HUES48 (cell line): ENCODE data around the gene PSD2.

ENCODE experiments used
- H3K27ac ChIP-seq: one replicate; pipeline ENCODE4 v1.7.0; 2013; ENCODE audit warnings: low read depth, low read length, inconsistent platforms
- H3K27me3 ChIP-seq: 2 replicates; pipeline ENCODE4 v1.6.1; 2013; ENCODE audit warnings: mild to moderate bottlenecking, low read length; ENCODE audit not compliant: control insufficient read depth, insufficient read depth
- H3K36me3 ChIP-seq: 2 replicates; pipeline ENCODE4 v1.6.1; 2013; ENCODE audit warnings: low read length; ENCODE audit not compliant: control insufficient read depth, insufficient read depth
- H3K4me1 ChIP-seq: 2 replicates; pipeline ENCODE4 v1.6.1; 2013; ENCODE audit warnings: mild to moderate bottlenecking, low read length; ENCODE audit not compliant: control insufficient read depth, insufficient read depth
- H3K4me3 ChIP-seq: 2 replicates; pipeline ENCODE4 v1.5.1; 2013; ENCODE audit warnings: mild to moderate bottlenecking, low read depth, low read length
- H3K9ac ChIP-seq: 2 replicates; pipeline ENCODE4 v1.6.1; 2013; ENCODE audit warnings: mild to moderate bottlenecking, low read depth, low read length, moderate library complexity
- H3K9me3 ChIP-seq: 2 replicates; pipeline ENCODE4 v1.6.1; 2013; ENCODE audit warnings: low read length; ENCODE audit not compliant: control insufficient read depth, insufficient read depth

Gene PSD2

DNA sequence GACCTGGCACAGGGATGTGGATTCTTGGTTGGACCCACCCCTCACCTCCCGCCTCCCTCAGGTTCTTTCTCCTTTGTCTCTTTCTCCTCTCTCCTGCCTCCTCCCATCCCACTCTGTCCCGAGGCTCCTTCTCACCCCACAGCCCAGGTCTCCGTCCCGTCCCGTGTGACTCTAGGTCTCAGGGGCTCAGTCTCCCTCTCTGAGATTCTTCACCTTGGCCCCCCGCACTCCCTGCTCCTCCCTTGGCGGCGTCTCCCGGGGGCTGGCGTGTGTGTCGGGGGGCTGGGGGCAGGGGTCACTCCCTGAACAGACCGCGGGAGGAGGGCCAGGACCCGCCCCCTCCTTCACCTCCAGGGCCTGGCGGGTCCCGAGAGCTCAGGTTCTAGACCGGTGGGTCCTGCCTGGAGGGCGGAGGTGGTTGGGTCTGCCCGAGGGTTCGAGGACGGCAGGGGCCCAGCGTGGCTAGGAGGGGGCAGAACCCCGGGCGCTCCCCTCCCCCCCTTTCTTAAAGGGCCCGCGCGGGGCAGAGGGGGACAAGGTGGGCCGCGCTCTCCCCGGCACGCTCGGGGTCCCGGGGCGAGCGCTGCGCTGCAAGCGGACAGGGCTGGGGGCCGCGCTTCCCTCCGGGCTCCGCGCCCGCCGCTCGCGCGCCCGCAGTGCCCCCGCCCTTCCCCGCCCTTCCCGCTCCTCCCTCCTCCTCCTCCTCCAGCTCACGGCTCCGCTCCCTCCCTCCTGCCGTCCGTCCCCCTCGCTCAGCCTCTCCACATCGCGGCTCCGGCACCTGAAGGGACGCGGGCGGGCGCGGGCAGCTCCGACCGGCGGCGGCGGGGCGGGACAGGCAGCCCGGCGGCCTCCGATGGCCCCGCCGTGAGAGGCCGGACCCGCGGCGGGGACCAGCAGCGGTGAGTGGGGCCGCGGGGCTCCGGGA, at the start of gene PSD2:
Gene PSD2 (plus strand): TSS at position 735 of the 928 bp plus-strand sequence. CDS start 13,633 bp downstream, outside the sequence.
- Histone ChIP-seq H3K9ac (no peak within 1 kb of the TSS), H3K27me3 (peaks cover 87% of the 10 kb centered on the region), H3K4me3 (peak within 1 kb of the TSS; percentile 58), H3K27ac (no peak within 1 kb of the TSS), H3K36me3 (no peaks in the 10 kb centered on the region), H3K9me3 (no peaks in the 10 kb centered on the region), H3K4me1 (no peaks in the 10 kb centered on the region)

- peak overlapping the region; percentile 58 for H3K4me3 ChIP-seq
- H3K4me1 ChIP-seq, result peaks cover 47% of the 10 kb centered on the region
- peaks cover 78% of the 10 kb centered on the region for H3K27me3 ChIP-seq
- H3K36me3 ChIP-seq, result no peaks in the 10 kb centered on the region
- no peaks in the 10 kb centered on the region for H3K9me3 ChIP-seq
- H3K27ac ChIP-seq, result peak overlapping the region; percentile 56
- no peak overlapping the region for H3K9ac ChIP-seq
Observed at GRCh38 chr5:139746691-139747582, 48.7 kb upstream of the PSD2 start.

GRCh38 chr5:139747583-139748504, 47.8 kb upstream of the PSD2 start:
- peaks cover 43% of the 10 kb centered on the region for H3K4me1 ChIP-seq
- no peak overlapping the region for H3K9ac ChIP-seq
- no peaks in the 10 kb centered on the region for H3K9me3 ChIP-seq
- H3K27ac ChIP-seq, result peak overlapping the region; percentile 33
- H3K4me3 ChIP-seq, result peak overlapping the region; percentile 58
- H3K36me3 ChIP-seq, result no peaks in the 10 kb centered on the region
- peaks cover 87% of the 10 kb centered on the region for H3K27me3 ChIP-seq

GRCh38 chr5:139748505-139748826, 47.1 kb upstream of the PSD2 start:
- Histone ChIP-seq H3K4me3 (peak overlapping the region; percentile 58), H3K9ac (no peak overlapping the region), H3K27ac (no peak overlapping the region), H3K9me3 (no peaks in the 10 kb centered on the region), H3K36me3 (no peaks in the 10 kb centered on the region), H3K4me1 (peaks cover 39% of the 10 kb centered on the region), H3K27me3 (peaks cover 88% of the 10 kb centered on the region)

DNA sequence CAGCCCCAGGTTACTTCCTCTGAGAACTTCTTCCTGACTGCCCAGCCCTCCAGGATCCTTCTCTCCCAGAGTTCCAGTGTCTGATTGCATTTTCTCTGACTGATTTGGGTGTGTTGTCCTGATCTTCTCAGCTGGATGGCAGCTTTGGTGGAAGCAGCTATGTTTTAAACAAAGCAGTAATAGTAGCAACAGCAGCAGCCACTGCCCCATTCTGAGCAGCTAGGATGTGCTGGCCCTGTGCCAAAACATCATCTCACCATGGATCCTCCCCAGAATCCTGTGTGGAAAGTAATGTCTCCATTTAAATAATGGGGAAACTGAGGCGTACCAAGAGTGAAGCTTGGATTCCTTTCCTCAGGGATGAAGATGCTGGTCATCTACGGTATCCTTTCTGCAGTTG, 46.4 kb upstream of the PSD2 start:
- peaks cover 39% of the 10 kb centered on the region for H3K4me1 ChIP-seq
- no peak overlapping the region for H3K27ac ChIP-seq
- H3K9me3 ChIP-seq, result no peaks in the 10 kb centered on the region
- peaks cover 87% of the 10 kb centered on the region for H3K27me3 ChIP-seq
- H3K9ac ChIP-seq, result no peak overlapping the region
- H3K36me3 ChIP-seq, result no peaks in the 10 kb centered on the region
- no peak overlapping the region for H3K4me3 ChIP-seq

- no peak overlapping the region for H3K27ac ChIP-seq
- no peaks in the 10 kb centered on the region for H3K9me3 ChIP-seq
- no peaks in the 10 kb centered on the region for H3K36me3 ChIP-seq
- no peak overlapping the region for H3K9ac ChIP-seq
- H3K27me3 ChIP-seq, result peaks cover 97% of the 10 kb centered on the region
- H3K4me1 ChIP-seq, result peaks cover 30% of the 10 kb centered on the region
- no peak overlapping the region for H3K4me3 ChIP-seq
Observed at GRCh38 chr5:139751236-139751635, 44.4 kb upstream of the PSD2 start.

GRCh38 chr5:139752506-139753473, 42.8 kb upstream of the PSD2 start:
- peaks cover 97% of the 10 kb centered on the region for H3K27me3 ChIP-seq
- no peaks in the 10 kb centered on the region for H3K36me3 ChIP-seq
- no peak overlapping the region for H3K9ac ChIP-seq
- no peak overlapping the region for H3K4me3 ChIP-seq
- H3K27ac ChIP-seq, result no peak overlapping the region
- no peaks in the 10 kb centered on the region for H3K9me3 ChIP-seq
- H3K4me1 ChIP-seq, result peaks cover 21% of the 10 kb centered on the region

GRCh38 chr5:139755892-139756671, 39.5 kb upstream of the PSD2 start:
- no peak overlapping the region for H3K9ac ChIP-seq
- H3K36me3 ChIP-seq, result no peaks in the 10 kb centered on the region
- peak overlapping the region; percentile 56 for H3K4me3 ChIP-seq
- peaks cover 88% of the 10 kb centered on the region for H3K27me3 ChIP-seq
- H3K4me1 ChIP-seq, result peaks cover 7% of the 10 kb centered on the region
- H3K9me3 ChIP-seq, result no peaks in the 10 kb centered on the region
- no peak overlapping the region for H3K27ac ChIP-seq

DNA sequence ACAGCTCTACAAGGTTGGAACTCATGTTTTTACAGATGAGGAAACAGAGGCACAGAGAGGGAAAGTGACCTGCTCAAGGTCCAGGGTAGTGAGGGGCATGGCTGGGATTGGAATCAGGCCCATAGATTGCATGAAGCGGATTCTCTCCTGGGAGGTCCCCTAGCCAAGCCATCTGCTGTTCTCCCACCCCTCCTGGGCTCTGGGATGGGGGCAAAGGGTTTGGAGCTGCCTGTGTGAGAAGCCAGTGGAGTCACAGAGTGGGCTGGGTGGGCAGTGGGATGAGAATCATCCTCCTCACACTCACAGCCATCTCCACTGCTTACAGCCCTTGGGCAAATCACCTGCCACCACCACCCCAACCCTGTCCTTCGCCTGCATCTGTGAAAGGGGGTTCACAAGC, 38.6 kb upstream of the PSD2 start:
- Histone ChIP-seq H3K27me3 (peaks cover 86% of the 10 kb centered on the region), H3K4me3 (no peak overlapping the region), H3K9me3 (no peaks in the 10 kb centered on the region), H3K4me1 (peaks cover 7% of the 10 kb centered on the region), H3K36me3 (no peaks in the 10 kb centered on the region), H3K9ac (no peak overlapping the region), H3K27ac (no peak overlapping the region)
